ENCODE data around the gene LAMA5. TPM values are rescaled to one million over a fixed set of nuclear protein-coding genes. Genes with fewer than 3 reads are reported as not detected.

The LAMA5 gene
- total RNA-seq, 1 donor from 2014 or later, result 34.5 TPM

- H3K9me3 Mint-ChIP-seq (ENCODE audit: unreplicated experiment), result no peaks in the 10 kb centered on the region
- no peak overlapping the region for H3K27ac Mint-ChIP-seq (ENCODE audit: unreplicated experiment)
- no peak for TF ChIP-seq CTCF (IDR thresholded peaks at IDR 0.05; ENCODE audit: unreplicated experiment)
- H3K27me3 Mint-ChIP-seq (ENCODE audit: unreplicated experiment), result peaks cover 8% of the 10 kb centered on the region
- DNase-seq (ENCODE audit: low spot score), result no peak
- no peaks in the 10 kb centered on the region for H3K36me3 Mint-ChIP-seq (ENCODE audit: low read depth, unreplicated experiment)
- no peak overlapping the region for H3K4me3 Mint-ChIP-seq (ENCODE audit: unreplicated experiment)
- no peaks in the 10 kb centered on the region for H3K4me1 Mint-ChIP-seq (ENCODE audit: unreplicated experiment)
Observed at GRCh38 chr20:62317167-62317655, 49.9 kb downstream of the LAMA5 start.

GRCh38 chr20:62316331-62317166, 50.6 kb downstream of the LAMA5 start:
- no peak for DNase-seq (ENCODE audit: low spot score)
- Mint-ChIP-seq H3K9me3 (ENCODE audit: unreplicated experiment) (no peaks in the 10 kb centered on the region), H3K4me3 (ENCODE audit: unreplicated experiment) (no peak overlapping the region), H3K27ac (ENCODE audit: unreplicated experiment) (no peak overlapping the region), H3K36me3 (ENCODE audit: low read depth, unreplicated experiment) (no peaks in the 10 kb centered on the region), H3K4me1 (ENCODE audit: unreplicated experiment) (no peaks in the 10 kb centered on the region), H3K27me3 (ENCODE audit: unreplicated experiment) (peaks cover 8% of the 10 kb centered on the region)
- TF ChIP-seq CTCF (IDR thresholded peaks at IDR 0.05; ENCODE audit: unreplicated experiment), result no peak

- Mint-ChIP-seq H3K27me3 (ENCODE audit: unreplicated experiment) (peaks cover 8% of the 10 kb centered on the region), H3K4me1 (ENCODE audit: unreplicated experiment) (no peaks in the 10 kb centered on the region), H3K9me3 (ENCODE audit: unreplicated experiment) (no peaks in the 10 kb centered on the region), H3K27ac (ENCODE audit: unreplicated experiment) (no peak overlapping the region), H3K36me3 (ENCODE audit: low read depth, unreplicated experiment) (no peaks in the 10 kb centered on the region), H3K4me3 (ENCODE audit: unreplicated experiment) (no peak overlapping the region)
- no peak for DNase-seq (ENCODE audit: low spot score)
- TF ChIP-seq CTCF (IDR thresholded peaks at IDR 0.05; ENCODE audit: unreplicated experiment), result no peak
Observed at GRCh38 chr20:62315773-62316172, 51.3 kb downstream of the LAMA5 start.

GRCh38 chr20:62314711-62315302, 52.3 kb downstream of the LAMA5 start:
- H3K36me3 Mint-ChIP-seq (ENCODE audit: low read depth, unreplicated experiment), result no peaks in the 10 kb centered on the region

More at GRCh38 chr20:62314711-62315302, 52.3 kb downstream of the LAMA5 start:
- no peak for DNase-seq (ENCODE audit: low spot score)
- Mint-ChIP-seq H3K4me1 (ENCODE audit: unreplicated experiment) (no peaks in the 10 kb centered on the region), H3K27ac (ENCODE audit: unreplicated experiment) (no peak overlapping the region), H3K4me3 (ENCODE audit: unreplicated experiment) (no peak overlapping the region), H3K9me3 (ENCODE audit: unreplicated experiment) (no peaks in the 10 kb centered on the region), H3K27me3 (ENCODE audit: unreplicated experiment) (peaks cover 5% of the 10 kb centered on the region)
- TF ChIP-seq CTCF (IDR thresholded peaks at IDR 0.05; ENCODE audit: unreplicated experiment), result no peak
